ENCODE measurements around the gene FMN1.
A peak's percentile ranks its signal among the peaks of the same experiment; 100 is the strongest.

FMN1 gene

DNA sequence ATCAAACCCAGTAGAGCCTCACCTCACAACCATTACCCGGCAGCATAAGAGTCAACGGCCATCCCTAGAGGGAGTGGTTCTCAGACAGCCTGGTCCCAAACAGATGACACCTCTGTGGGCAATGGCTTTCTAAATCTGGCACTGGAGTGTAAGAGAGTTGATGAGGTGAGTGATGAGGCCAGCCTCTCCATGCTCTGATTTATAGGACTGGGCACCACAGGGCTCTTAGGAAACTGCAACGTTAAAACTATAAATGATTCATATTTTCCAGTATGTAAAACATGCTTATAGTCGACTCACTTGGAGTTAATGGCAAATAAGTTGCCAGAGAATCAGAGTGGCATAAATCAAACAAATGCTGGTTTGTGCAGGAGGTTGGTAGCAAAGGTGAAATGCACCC lies 289.0 kb downstream of the FMN1 start:
- Histone ChIP-seq H3K36me3 (ENCODE audit: control insufficient read depth, insufficient read depth, low read length) (no peaks in the 10 kb centered on the region), H3K4me1 (ENCODE audit: control insufficient read depth, insufficient read depth, low read length) (peaks cover 23% of the 10 kb centered on the region), H3K9ac (ENCODE audit: low read length) (no peak overlapping the region), H3K4me3 (ENCODE audit: low read depth, low read length) (no peak overlapping the region), H3K27me3 (ENCODE audit: control insufficient read depth, insufficient read depth, low read length) (no peaks in the 10 kb centered on the region), H3K9me3 (ENCODE audit: control insufficient read depth, insufficient read depth, low read depth, low read length) (no peaks in the 10 kb centered on the region), H3K27ac (ENCODE audit: low read depth, low read length) (no peak overlapping the region)

DNA sequence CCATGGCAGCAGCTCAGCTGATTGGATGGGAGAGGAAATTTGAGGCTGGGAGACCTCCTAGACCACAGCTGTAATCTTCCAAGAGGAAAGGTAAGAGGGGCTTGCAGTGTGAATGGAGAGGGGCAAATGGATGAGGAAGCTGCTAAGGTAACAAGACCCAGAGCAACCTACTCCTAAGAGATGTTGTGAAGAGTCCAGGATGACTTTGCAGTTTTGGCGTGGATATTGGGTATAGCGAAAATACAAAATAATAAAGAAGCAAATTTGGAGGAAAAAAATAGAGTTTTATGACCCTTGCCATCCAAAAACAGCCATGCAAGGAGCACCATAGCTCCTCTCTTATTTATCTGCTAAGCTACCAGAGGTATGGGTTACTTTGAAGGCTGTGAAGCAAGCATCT lies 290.1 kb downstream of the FMN1 start:
- Histone ChIP-seq H3K27me3 (ENCODE audit: control insufficient read depth, insufficient read depth, low read length) (no peaks in the 10 kb centered on the region), H3K9ac (ENCODE audit: low read length) (no peak overlapping the region), H3K36me3 (ENCODE audit: control insufficient read depth, insufficient read depth, low read length) (no peaks in the 10 kb centered on the region), H3K27ac (ENCODE audit: low read depth, low read length) (no peak overlapping the region), H3K4me1 (ENCODE audit: control insufficient read depth, insufficient read depth, low read length) (peaks cover 32% of the 10 kb centered on the region), H3K4me3 (ENCODE audit: low read depth, low read length) (no peak overlapping the region), H3K9me3 (ENCODE audit: control insufficient read depth, insufficient read depth, low read depth, low read length) (no peaks in the 10 kb centered on the region)

DNA sequence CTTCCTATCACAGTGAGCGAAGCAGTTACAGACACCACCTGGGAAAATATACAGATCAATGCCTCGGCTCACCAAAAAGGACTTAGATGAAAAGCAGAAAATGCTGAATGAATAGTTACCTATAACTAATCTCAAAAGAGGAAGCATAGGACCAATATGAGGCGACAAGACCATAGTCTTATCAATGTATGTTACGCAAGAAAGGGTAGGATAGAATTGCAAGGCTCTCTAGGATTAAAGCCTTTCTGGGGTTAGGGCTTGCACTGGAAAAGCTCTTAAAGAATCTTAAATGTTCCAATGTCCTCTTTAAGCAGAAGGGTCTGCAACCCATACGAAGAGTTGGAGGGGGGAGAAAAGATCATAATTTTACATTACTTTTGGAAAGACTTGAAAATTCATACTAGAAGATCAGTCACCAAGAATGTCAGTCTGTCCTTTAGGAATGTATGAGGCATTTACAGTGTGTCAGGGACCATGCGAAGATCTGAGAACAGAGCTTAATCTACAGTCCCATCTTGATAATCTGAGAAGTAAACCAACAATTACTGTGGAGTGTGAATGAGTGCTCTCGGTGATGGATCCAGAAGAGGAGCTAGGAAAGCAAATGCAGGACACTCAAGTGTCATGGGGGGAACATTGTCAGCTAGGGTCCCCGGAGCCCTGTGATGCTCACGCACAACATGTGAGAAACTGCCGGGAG lies 290.8 kb downstream of the FMN1 start:
- no peaks in the 10 kb centered on the region for H3K9me3 ChIP-seq (ENCODE audit: control insufficient read depth, insufficient read depth, low read depth, low read length)
- no peaks in the 10 kb centered on the region for H3K36me3 ChIP-seq (ENCODE audit: control insufficient read depth, insufficient read depth, low read length)
- H3K27ac ChIP-seq (ENCODE audit: low read depth, low read length), result no peak overlapping the region
- H3K27me3 ChIP-seq (ENCODE audit: control insufficient read depth, insufficient read depth, low read length), result no peaks in the 10 kb centered on the region
- peaks cover 34% of the 10 kb centered on the region for H3K4me1 ChIP-seq (ENCODE audit: control insufficient read depth, insufficient read depth, low read length)
- no peak overlapping the region for H3K4me3 ChIP-seq (ENCODE audit: low read depth, low read length)
- no peak overlapping the region for H3K9ac ChIP-seq (ENCODE audit: low read length)

DNA sequence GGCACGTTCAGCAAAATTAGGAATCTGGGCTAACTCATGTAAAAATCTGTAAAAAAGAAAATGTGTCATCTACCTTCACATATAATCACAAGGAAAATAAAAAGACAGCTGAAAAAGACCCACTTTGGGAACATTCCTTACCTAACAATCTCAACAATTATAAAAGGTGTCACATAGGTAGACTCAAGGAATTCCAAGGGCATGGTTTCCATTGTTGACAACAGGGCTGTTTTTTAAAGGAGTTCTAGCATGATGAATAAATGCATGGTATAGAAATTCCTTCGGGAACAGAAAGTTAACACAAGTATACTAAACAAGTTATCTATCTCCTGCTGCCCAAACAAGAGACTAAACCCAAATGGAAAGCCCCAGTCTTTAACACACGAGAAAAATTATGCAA lies 292.5 kb downstream of the FMN1 start:
- Histone ChIP-seq H3K4me1 (ENCODE audit: control insufficient read depth, insufficient read depth, low read length) (peaks cover 38% of the 10 kb centered on the region), H3K27me3 (ENCODE audit: control insufficient read depth, insufficient read depth, low read length) (peaks cover 3% of the 10 kb centered on the region; the same call in 1 of the 2 replicates), H3K9me3 (ENCODE audit: control insufficient read depth, insufficient read depth, low read depth, low read length) (no peaks in the 10 kb centered on the region), H3K4me3 (ENCODE audit: low read depth, low read length) (no peak overlapping the region), H3K36me3 (ENCODE audit: control insufficient read depth, insufficient read depth, low read length) (no peaks in the 10 kb centered on the region), H3K27ac (ENCODE audit: low read depth, low read length) (no peak overlapping the region), H3K9ac (ENCODE audit: low read length) (no peak overlapping the region)

DNA sequence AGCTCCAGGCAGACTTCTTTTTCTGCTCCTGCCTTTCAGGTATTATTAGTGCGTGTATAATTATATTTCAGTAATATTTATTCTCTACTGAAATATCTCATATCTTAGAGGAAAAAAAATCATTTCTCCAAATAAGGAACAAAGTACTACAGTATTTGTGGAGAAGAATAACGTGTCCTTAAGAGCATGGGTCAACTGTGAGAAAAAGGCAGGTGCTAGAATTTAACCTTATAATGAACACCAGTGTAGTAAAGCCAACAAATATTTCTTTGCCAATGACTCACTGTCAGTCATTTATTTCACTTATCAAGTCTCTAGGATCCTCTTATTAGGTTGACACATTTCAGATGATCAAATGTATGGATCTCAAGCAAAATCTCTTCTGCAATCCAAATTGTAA lies 293.3 kb downstream of the FMN1 start:
- Histone ChIP-seq H3K9me3 (ENCODE audit: control insufficient read depth, insufficient read depth, low read depth, low read length) (no peaks in the 10 kb centered on the region), H3K9ac (ENCODE audit: low read length) (no peak overlapping the region), H3K27me3 (ENCODE audit: control insufficient read depth, insufficient read depth, low read length) (peaks cover 3% of the 10 kb centered on the region; the same call in 1 of the 2 replicates), H3K36me3 (ENCODE audit: control insufficient read depth, insufficient read depth, low read length) (no peaks in the 10 kb centered on the region; the same call in 1 of the 2 replicates), H3K27ac (ENCODE audit: low read depth, low read length) (no peak overlapping the region), H3K4me1 (ENCODE audit: control insufficient read depth, insufficient read depth, low read length) (peaks cover 38% of the 10 kb centered on the region), H3K4me3 (ENCODE audit: low read depth, low read length) (no peak overlapping the region)

DNA sequence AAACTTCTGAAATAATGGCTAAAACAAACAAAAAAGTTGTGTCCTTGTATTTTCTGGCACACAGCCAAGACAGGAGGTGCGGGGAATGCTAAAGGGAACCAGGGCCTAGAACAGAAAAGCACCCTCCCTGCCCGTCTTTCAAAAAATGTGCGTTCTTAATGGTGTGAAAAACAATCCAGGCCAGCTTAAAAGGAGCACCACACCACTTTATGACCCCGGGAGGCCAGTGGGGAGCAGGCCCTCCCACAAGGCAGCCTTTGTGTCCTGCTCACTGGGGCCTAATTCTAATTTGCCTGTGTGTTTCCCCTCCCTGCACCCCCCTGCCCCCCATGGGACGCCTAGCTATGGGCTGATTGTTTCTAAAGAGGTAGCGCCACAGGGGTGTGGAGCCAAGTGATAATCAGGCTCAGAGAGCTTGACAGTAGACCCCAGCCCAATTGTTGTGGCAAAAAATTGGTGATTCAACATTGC lies 295.4 kb downstream of the FMN1 start:
- Histone ChIP-seq H3K9ac (ENCODE audit: low read length) (peak overlapping the region; percentile 18), H3K36me3 (ENCODE audit: control insufficient read depth, insufficient read depth, low read length) (no peaks in the 10 kb centered on the region; the same call in 1 of the 2 replicates), H3K9me3 (ENCODE audit: control insufficient read depth, insufficient read depth, low read depth, low read length) (no peaks in the 10 kb centered on the region), H3K27ac (ENCODE audit: low read depth, low read length) (peak overlapping the region; percentile 53; the same call in 1 of the 2 replicates), H3K27me3 (ENCODE audit: control insufficient read depth, insufficient read depth, low read length) (peaks cover 3% of the 10 kb centered on the region; the same call in 1 of the 2 replicates), H3K4me3 (ENCODE audit: low read depth, low read length) (0 out of 2 replicates have a peak overlapping the region, but pooled peaks have one; percentile 11), H3K4me1 (ENCODE audit: control insufficient read depth, insufficient read depth, low read length) (peaks cover 38% of the 10 kb centered on the region)

DNA sequence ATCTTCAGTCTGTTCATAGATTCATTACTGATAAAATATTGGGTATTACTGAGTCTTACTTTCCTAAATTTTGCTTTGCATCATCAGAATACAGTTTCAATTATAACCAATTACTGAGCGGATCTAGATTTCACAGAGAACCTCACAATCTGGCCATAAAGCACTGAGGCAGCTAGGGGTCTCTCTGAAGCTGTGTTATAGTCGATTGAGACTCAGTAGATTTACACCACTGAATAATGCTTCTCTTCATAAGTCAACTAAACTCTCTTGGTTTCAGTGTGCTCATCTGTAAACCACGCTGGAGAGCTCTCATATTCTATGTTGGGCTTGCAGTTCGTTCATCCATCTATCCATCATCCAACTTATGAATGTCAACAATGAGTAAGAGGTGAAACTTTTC lies 296.1 kb downstream of the FMN1 start:
- peak overlapping the region; percentile 18 for H3K9ac ChIP-seq (ENCODE audit: low read length)
- H3K36me3 ChIP-seq (ENCODE audit: control insufficient read depth, insufficient read depth, low read length), result no peaks in the 10 kb centered on the region; the same call in 1 of the 2 replicates
- H3K4me3 ChIP-seq (ENCODE audit: low read depth, low read length), result 0 out of 2 replicates have a peak overlapping the region, but pooled peaks have one; percentile 11

DNA sequence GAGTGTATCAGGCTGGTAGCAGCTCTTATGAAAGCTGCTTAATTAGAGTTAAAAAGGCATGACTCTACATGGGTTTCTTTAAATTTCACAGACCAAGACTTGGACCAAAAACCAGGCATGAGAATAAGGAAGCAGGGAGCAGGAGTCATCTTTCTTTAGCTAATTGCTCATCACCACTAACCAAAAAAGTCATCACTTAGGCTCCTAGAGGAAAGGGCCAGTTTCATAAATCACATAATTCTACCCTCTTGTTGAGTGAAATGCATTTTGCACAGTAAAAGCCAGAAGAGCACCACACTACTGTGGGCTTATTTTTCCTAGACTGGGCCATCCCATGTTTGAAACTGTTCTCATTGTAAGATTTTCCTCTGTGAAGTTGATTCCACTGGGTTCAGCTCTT lies 301.1 kb downstream of the FMN1 start:
- no peak overlapping the region for H3K9ac ChIP-seq (ENCODE audit: low read length)
- H3K4me1 ChIP-seq (ENCODE audit: control insufficient read depth, insufficient read depth, low read length), result peaks cover 11% of the 10 kb centered on the region
- H3K27me3 ChIP-seq (ENCODE audit: control insufficient read depth, insufficient read depth, low read length), result peaks cover 3% of the 10 kb centered on the region; the same call in 1 of the 2 replicates
- no peaks in the 10 kb centered on the region for H3K9me3 ChIP-seq (ENCODE audit: control insufficient read depth, insufficient read depth, low read depth, low read length)
- H3K4me3 ChIP-seq (ENCODE audit: low read depth, low read length), result no peak overlapping the region
- H3K27ac ChIP-seq (ENCODE audit: low read depth, low read length), result no peak overlapping the region
- H3K36me3 ChIP-seq (ENCODE audit: control insufficient read depth, insufficient read depth, low read length), result no peaks in the 10 kb centered on the region; the same call in 1 of the 2 replicates

More for the DNA sequence above, 296.1 kb downstream of the FMN1 start:
- peaks cover 38% of the 10 kb centered on the region for H3K4me1 ChIP-seq (ENCODE audit: control insufficient read depth, insufficient read depth, low read length)
- H3K9me3 ChIP-seq (ENCODE audit: control insufficient read depth, insufficient read depth, low read depth, low read length), result no peaks in the 10 kb centered on the region
- H3K27ac ChIP-seq (ENCODE audit: low read depth, low read length), result peak overlapping the region; percentile 53; the same call in 1 of the 2 replicates
- H3K27me3 ChIP-seq (ENCODE audit: control insufficient read depth, insufficient read depth, low read length), result peaks cover 3% of the 10 kb centered on the region; the same call in 1 of the 2 replicates

DNA sequence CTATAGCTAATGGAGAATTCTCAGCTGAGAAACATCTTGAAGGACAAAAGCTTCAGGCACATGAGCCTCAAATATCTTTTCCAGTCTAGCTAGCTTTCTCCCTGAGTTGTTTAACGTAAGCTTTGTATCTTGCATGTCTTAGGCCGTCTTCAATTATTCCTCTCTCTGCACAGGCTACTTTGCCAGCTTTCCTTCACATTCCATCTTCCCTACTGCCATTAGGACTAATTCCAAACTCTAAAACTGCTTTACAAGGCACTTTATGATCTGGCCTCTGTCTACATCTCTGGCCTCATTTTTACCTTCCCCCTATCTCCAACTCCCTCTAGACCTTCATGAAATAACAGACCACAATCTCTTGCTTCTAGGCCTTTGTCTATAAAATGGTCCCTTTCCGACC lies 305.3 kb downstream of the FMN1 start:
- no peaks in the 10 kb centered on the region for H3K9me3 ChIP-seq (ENCODE audit: control insufficient read depth, insufficient read depth, low read depth, low read length)
- no peak overlapping the region for H3K27ac ChIP-seq (ENCODE audit: low read depth, low read length)
- no peaks in the 10 kb centered on the region for H3K27me3 ChIP-seq (ENCODE audit: control insufficient read depth, insufficient read depth, low read length)
- H3K4me3 ChIP-seq (ENCODE audit: low read depth, low read length), result no peak overlapping the region
- no peaks in the 10 kb centered on the region for H3K36me3 ChIP-seq (ENCODE audit: control insufficient read depth, insufficient read depth, low read length)
- H3K4me1 ChIP-seq (ENCODE audit: control insufficient read depth, insufficient read depth, low read length), result peaks cover 10% of the 10 kb centered on the region
- H3K9ac ChIP-seq (ENCODE audit: low read length), result no peak overlapping the region

DNA sequence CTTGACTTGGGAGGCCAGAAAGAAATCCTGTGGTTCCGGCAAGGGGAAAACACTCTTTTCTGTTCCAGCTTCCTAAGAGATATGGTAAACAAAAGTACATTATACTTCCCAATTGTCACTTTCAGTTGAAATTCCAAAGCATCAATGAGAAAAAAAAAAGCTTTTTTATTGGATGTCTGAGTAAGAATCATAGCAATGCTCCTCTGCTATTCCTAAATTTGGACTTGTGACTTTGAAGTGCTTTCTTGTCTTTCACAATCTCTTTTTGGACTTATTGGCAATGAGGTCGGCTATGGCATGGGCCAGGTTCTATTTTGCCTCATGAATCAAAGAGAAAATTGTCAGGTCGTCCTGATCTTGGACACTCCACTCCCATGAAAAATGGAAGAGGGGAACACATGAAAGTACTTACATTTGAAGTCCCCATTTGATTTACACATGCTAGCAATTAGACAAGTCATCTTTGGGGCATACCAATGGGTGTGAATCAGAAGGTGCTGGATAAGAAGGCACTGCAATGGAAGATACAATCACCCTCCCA lies 306.2 kb downstream of the FMN1 start:
- Histone ChIP-seq H3K27ac (ENCODE audit: low read depth, low read length) (no peak overlapping the region), H3K4me3 (ENCODE audit: low read depth, low read length) (no peak overlapping the region), H3K27me3 (ENCODE audit: control insufficient read depth, insufficient read depth, low read length) (no peaks in the 10 kb centered on the region), H3K4me1 (ENCODE audit: control insufficient read depth, insufficient read depth, low read length) (peaks cover 10% of the 10 kb centered on the region), H3K9me3 (ENCODE audit: control insufficient read depth, insufficient read depth, low read depth, low read length) (no peaks in the 10 kb centered on the region), H3K36me3 (ENCODE audit: control insufficient read depth, insufficient read depth, low read length) (no peaks in the 10 kb centered on the region), H3K9ac (ENCODE audit: low read length) (no peak overlapping the region)

DNA sequence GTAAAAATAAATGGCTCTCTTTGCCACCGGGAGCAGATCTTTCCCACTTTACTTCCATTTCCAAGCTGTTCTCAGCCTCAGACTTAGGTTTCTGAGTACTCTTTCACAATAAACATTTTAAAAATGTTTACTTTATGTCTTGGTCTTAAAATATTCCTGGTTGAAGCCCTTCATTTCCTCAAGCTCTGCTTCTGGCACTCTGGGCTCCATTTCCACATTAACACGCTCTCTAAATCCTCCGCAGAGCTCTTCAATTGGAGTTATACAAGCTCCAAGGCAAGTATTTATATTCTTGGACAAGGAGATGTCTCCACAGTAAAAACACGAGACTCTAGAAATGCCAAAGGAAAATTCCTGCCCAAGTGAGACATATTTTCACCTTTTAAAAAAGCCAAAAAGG lies 307.4 kb downstream of the FMN1 start:
- H3K4me3 ChIP-seq (ENCODE audit: low read depth, low read length), result no peak overlapping the region
- no peak overlapping the region for H3K27ac ChIP-seq (ENCODE audit: low read depth, low read length)
- H3K36me3 ChIP-seq (ENCODE audit: control insufficient read depth, insufficient read depth, low read length), result no peaks in the 10 kb centered on the region
- H3K9me3 ChIP-seq (ENCODE audit: control insufficient read depth, insufficient read depth, low read depth, low read length), result no peaks in the 10 kb centered on the region
- H3K4me1 ChIP-seq (ENCODE audit: control insufficient read depth, insufficient read depth, low read length), result peaks cover 13% of the 10 kb centered on the region
- H3K9ac ChIP-seq (ENCODE audit: low read length), result no peak overlapping the region
- H3K27me3 ChIP-seq (ENCODE audit: control insufficient read depth, insufficient read depth, low read length), result no peaks in the 10 kb centered on the region
